NT2/D1 (cell line): Measurements from ENCODE around the gene IFT20.

Experiments used
- YY1 ChIP-seq: IDR thresholded peaks from 2 replicates; pipeline ENCODE4 v1.6.1; 2011; ENCODE audit not compliant: insufficient read length, insufficient read depth
- ZNF274 ChIP-seq: IDR thresholded peaks from 2 replicates; pipeline ENCODE4 v1.6.1; 2011; ENCODE audit warnings: mild to moderate bottlenecking, low read depth, low read length

- TF ChIP-seq YY1 (peak; percentile 75), ZNF274 (no peak)
Observed at GRCh38 chr17:28357061-28357900, 22.0 kb upstream of the IFT20 start, which contains the start of gene POLDIP2.
